ENCODE data around the gene PLD3. TPM values are rescaled to one million over a fixed set of nuclear protein-coding genes. Genes with fewer than 3 reads are reported as not detected.

Gene PLD3
- total and polyA plus RNA-seq, 2 experiments from 2014 or later: 181 to 490 TPM

DNA sequence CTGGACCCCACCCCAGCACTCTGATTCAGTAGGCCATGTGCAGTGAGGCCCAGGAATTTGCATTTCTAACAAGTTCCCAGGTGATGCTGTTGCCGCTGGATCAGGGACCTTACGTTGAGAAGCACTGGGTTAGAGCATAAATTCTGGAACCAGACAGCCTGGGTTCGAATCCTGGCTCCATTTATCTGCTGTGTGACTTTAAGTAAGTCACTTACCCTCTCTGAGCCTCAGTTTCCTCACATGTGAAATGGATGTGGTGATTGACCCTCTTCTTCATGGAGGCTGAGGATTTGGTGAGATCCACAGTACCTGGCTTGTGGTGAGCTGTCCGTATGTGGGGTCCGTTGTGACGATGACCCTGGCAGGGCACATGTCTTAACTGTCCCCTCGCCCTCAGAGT lies 25.6 kb downstream of the PLD3 start (continued):
- no peak for TF ChIP-seq ZNF462 (CRISPR knock-in tag; IDR thresholded peaks at IDR 0.05)

GRCh38 chr19:40376286-40376862 lies 27.9 kb downstream of the PLD3 start:
- TF ChIP-seq JUNB (IDR thresholded peaks at IDR 0.05; ENCODE audit: unreplicated experiment) (no peak), EZH2 (IDR thresholded peaks at IDR 0.05; ENCODE audit: low read depth, unreplicated experiment) (no peak)
- no peak overlapping the region for H3K27ac Mint-ChIP-seq
- H3K36me3 Mint-ChIP-seq (ENCODE audit: low read depth): peaks cover 55% of the 10 kb centered on the region

DNA sequence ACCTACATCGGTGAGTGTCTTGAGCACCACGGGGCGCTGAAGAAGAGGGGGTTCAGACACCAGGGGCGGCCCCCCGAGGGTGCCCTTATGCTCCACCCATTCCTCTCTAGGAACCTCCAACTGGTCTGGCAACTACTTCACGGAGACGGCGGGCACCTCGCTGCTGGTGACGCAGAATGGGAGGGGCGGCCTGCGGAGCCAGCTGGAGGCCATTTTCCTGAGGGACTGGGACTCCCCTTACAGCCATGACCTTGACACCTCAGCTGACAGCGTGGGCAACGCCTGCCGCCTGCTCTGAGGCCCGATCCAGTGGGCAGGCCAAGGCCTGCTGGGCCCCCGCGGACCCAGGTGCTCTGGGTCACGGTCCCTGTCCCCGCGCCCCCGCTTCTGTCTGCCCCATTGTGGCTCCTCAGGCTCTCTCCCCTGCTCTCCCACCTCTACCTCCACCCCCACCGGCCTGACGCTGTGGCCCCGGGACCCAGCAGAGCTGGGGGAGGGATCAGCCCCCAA lies 29.4 kb downstream of the PLD3 start:
- peaks cover 40% of the 10 kb centered on the region for H3K36me3 Mint-ChIP-seq (ENCODE audit: low read depth)
- TF ChIP-seq ETS1 (IDR thresholded peaks at IDR 0.05): no peak
- TF ChIP-seq JUNB (IDR thresholded peaks at IDR 0.05; ENCODE audit: unreplicated experiment): no peak
- TF ChIP-seq EZH2 (IDR thresholded peaks at IDR 0.05; ENCODE audit: low read depth, unreplicated experiment): no peak
- no peak for TF ChIP-seq ZNF114 (CRISPR knock-in tag; IDR thresholded peaks at IDR 0.05)
- TF ChIP-seq NANOG (IDR thresholded peaks at IDR 0.05; ENCODE audit: borderline replicate concordance): no peak
- no peak for TF ChIP-seq EZH2phosphoT487 (IDR thresholded peaks at IDR 0.05; ENCODE audit: unreplicated experiment)
- no peak for TF ChIP-seq ZNF331 (CRISPR knock-in tag; IDR thresholded peaks at IDR 0.05; ENCODE audit: low read depth)
- H3K4me2 ChIP-seq: no peak overlapping the region
- H3K9me3 Mint-ChIP-seq: no peaks in the 10 kb centered on the region
- H3K4me1 Mint-ChIP-seq: no peaks in the 10 kb centered on the region
- no peak for DNase-seq (ENCODE audit: low spot score)
- H3K27me3 Mint-ChIP-seq (ENCODE audit: insufficient read depth, low read depth, poor library complexity): peaks cover 7% of the 10 kb centered on the region
- ATAC-seq: no peak
- no peaks in the 10 kb centered on the region for H3K27me3 ChIP-seq (ENCODE audit: insufficient read depth)
- H3F3A ChIP-seq (replicated peaks; ENCODE audit: low read depth): no peaks in the 10 kb centered on the region
- no peaks in the 10 kb centered on the region for H3K9me2 ChIP-seq (ENCODE audit: insufficient read depth)
- no peak overlapping the region for H3K4me3 Mint-ChIP-seq
- no peaks in the 10 kb centered on the region for H3K79me2 ChIP-seq (replicated peaks; ENCODE audit: insufficient read depth)
- H4K20me1 ChIP-seq (replicated peaks; ENCODE audit: insufficient read depth): no peaks in the 10 kb centered on the region
- peaks cover 7% of the 10 kb centered on the region; the same call in 1 of the 2 replicates for H3K36me3 ChIP-seq (ENCODE audit: insufficient read depth)
- no peaks in the 10 kb centered on the region for H3K4me1 ChIP-seq (ENCODE audit: insufficient read depth)
- H3K27ac ChIP-seq (ENCODE audit: low read depth): no peak overlapping the region
- H3K4me3 ChIP-seq: no peak overlapping the region
- no peak overlapping the region for H3K27ac Mint-ChIP-seq
- H2AFZ ChIP-seq: no peak overlapping the region

More at GRCh38 chr19:40376286-40376862, 27.9 kb downstream of the PLD3 start:
- Histone ChIP-seq H3K36me3 (ENCODE audit: insufficient read depth) (peaks cover 7% of the 10 kb centered on the region; the same call in 1 of the 2 replicates), H3K4me2 (no peak overlapping the region), H3F3A (replicated peaks; ENCODE audit: low read depth) (no peaks in the 10 kb centered on the region), H4K20me1 (replicated peaks; ENCODE audit: insufficient read depth) (no peaks in the 10 kb centered on the region), H3K27me3 (ENCODE audit: insufficient read depth) (no peaks in the 10 kb centered on the region), H3K4me1 (ENCODE audit: insufficient read depth) (no peaks in the 10 kb centered on the region), H3K27ac (ENCODE audit: low read depth) (no peak overlapping the region), H3K4me3 (no peak overlapping the region), H3K9me2 (ENCODE audit: insufficient read depth) (no peaks in the 10 kb centered on the region), H3K79me2 (replicated peaks; ENCODE audit: insufficient read depth) (no peaks in the 10 kb centered on the region), H2AFZ (no peak overlapping the region)
- no peaks in the 10 kb centered on the region for H3K4me1 Mint-ChIP-seq
- H3K4me3 Mint-ChIP-seq: no peak overlapping the region
- H3K27me3 Mint-ChIP-seq (ENCODE audit: insufficient read depth, low read depth, poor library complexity): peaks cover 5% of the 10 kb centered on the region
- H3K9me3 Mint-ChIP-seq: no peaks in the 10 kb centered on the region
- no peak for ATAC-seq
- DNase-seq (ENCODE audit: low spot score): no peak
